ENCODE data around the gene ZNF878.

ZNF878 gene

DNA sequence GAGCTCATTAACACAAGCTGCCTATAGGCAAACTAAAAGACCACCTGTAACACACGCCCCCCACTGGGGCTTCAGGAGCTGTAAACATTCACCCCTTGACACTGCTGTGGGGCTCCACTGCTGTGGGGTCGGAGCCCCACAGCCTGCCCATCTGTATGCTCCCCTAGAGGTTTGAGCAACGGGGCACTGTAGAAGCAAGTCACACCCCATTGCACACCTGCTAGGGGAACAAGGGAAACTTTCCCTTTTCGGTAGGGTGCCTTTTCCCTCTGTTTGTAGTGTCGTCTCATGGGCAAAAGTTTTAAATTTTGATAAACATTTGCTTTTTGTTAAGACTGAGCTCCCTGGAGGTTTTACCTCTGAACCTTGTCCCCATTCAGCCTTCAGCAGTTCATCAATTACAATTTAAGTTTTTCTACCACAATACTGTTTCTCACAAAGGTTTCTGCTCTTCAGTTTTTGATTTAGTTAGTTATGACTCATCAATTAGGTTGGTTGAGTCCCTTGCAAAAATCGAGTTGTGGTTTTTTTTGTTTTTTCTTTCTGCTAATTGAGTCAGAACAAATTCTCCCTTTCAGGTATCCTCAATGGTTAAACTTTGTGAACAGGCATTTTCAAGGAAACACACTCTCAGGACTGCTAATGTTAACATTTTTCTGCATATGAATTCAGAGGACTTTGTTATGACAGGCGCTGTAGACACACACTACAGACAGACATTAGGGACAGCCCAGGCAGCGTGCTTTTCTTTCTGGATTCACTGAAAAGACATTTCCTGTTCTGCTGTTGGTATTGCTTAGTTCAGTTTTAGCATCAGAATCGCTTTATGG, 52.4 kb downstream of the ZNF878 start:
- no peak overlapping the region for H3K4me3 ChIP-seq (replicated peaks; ENCODE audit: insufficient read depth, low read length)
- no peak for DNase-seq (ENCODE audit: low read depth in 1 of 2, low spot score in 1 of 2)
- H3K27me3 ChIP-seq (ENCODE audit: insufficient read depth, poor library complexity, severe bottlenecking): no peaks in the 10 kb centered on the region
- TF ChIP-seq POLR2AphosphoS5 (IDR thresholded peaks at IDR 0.05; ENCODE audit: low read depth) (no peak), GABPA (IDR thresholded peaks at IDR 0.05; ENCODE audit: low read depth) (no peak), SPI1 (IDR thresholded peaks at IDR 0.05; ENCODE audit: borderline replicate concordance, low read depth) (no peak)
- TF ChIP-seq, protein P1, sequence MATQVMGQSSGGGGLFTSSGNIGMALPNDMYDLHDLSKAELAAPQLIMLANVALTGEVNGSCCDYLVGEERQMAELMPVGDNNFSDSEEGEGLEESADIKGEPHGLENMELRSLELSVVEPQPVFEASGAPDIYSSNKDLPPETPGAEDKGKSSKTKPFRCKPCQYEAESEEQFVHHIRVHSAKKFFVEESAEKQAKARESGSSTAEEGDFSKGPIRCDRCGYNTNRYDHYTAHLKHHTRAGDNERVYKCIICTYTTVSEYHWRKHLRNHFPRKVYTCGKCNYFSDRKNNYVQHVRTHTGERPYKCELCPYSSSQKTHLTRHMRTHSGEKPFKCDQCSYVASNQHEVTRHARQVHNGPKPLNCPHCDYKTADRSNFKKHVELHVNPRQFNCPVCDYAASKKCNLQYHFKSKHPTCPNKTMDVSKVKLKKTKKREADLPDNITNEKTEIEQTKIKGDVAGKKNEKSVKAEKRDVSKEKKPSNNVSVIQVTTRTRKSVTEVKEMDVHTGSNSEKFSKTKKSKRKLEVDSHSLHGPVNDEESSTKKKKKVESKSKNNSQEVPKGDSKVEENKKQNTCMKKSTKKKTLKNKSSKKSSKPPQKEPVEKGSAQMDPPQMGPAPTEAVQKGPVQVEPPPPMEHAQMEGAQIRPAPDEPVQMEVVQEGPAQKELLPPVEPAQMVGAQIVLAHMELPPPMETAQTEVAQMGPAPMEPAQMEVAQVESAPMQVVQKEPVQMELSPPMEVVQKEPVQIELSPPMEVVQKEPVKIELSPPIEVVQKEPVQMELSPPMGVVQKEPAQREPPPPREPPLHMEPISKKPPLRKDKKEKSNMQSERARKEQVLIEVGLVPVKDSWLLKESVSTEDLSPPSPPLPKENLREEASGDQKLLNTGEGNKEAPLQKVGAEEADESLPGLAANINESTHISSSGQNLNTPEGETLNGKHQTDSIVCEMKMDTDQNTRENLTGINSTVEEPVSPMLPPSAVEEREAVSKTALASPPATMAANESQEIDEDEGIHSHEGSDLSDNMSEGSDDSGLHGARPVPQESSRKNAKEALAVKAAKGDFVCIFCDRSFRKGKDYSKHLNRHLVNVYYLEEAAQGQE (IDR thresholded peaks at IDR 0.05; ENCODE audit: insufficient replicate concordance, low read depth): no peak
- TF ChIP-seq, protein P2, sequence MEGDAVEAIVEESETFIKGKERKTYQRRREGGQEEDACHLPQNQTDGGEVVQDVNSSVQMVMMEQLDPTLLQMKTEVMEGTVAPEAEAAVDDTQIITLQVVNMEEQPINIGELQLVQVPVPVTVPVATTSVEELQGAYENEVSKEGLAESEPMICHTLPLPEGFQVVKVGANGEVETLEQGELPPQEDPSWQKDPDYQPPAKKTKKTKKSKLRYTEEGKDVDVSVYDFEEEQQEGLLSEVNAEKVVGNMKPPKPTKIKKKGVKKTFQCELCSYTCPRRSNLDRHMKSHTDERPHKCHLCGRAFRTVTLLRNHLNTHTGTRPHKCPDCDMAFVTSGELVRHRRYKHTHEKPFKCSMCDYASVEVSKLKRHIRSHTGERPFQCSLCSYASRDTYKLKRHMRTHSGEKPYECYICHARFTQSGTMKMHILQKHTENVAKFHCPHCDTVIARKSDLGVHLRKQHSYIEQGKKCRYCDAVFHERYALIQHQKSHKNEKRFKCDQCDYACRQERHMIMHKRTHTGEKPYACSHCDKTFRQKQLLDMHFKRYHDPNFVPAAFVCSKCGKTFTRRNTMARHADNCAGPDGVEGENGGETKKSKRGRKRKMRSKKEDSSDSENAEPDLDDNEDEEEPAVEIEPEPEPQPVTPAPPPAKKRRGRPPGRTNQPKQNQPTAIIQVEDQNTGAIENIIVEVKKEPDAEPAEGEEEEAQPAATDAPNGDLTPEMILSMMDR (IDR thresholded peaks at IDR 0.05; ENCODE audit: insufficient read depth, low read length): no peak
- no peak overlapping the region for H3K27ac ChIP-seq (replicated peaks)

DNA sequence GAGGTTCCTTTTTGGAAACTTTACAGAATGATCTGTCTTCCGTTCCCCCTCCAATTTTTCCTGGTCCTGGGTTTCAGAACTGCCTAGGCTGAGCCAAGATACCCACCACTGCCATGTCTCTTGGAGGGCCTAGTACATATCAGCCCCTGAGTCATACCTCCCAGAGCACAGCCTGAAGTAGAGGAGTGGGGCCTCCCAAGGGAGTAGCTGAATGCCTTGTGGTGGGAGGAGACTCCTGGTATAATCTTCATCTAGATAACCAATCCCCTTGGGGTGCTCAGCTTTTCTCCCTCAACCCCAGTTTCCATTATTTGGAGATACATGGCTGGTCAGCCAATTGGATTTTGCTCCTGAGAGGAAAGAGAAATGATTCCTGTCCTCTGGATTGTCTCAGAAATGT, 57.6 kb downstream of the ZNF878 start:
- Histone ChIP-seq H3K4me3 (replicated peaks; ENCODE audit: insufficient read depth, low read length) (no peak overlapping the region), H3K27me3 (ENCODE audit: insufficient read depth, poor library complexity, severe bottlenecking) (no peaks in the 10 kb centered on the region), H3K27ac (replicated peaks) (no peak overlapping the region)
- TF ChIP-seq, protein P1 (IDR thresholded peaks at IDR 0.05; ENCODE audit: insufficient replicate concordance, low read depth): no peak
- no peak for DNase-seq (ENCODE audit: low read depth in 1 of 2, low spot score in 1 of 2)

Measured in HL-60 (cell line).